GM23338 (cell line): Measurements from ENCODE around the gene STOX2.

ENCODE experiments used
- EZH2 ChIP-seq: fragments of 200-600 bp; sonication (generic); IDR thresholded peaks from one replicate; pipeline ENCODE4 v1.8.0; 2017; ENCODE audit warnings: antibody characterized with exemption, mild to moderate bottlenecking, low read depth; ENCODE audit not compliant: unreplicated experiment
- EZH2phosphoT487 ChIP-seq: fragments of 200-600 bp; sonication (generic); IDR thresholded peaks from one replicate; pipeline ENCODE4 v1.8.1; 2018; ENCODE audit warnings: antibody characterized with exemption; ENCODE audit not compliant: unreplicated experiment
- JUNB ChIP-seq: IDR thresholded peaks from one replicate; pipeline ENCODE4 v1.6.1; 2016; ENCODE audit warnings: antibody characterized with exemption; ENCODE audit not compliant: unreplicated experiment
- POLR2AphosphoS5 ChIP-seq: IDR thresholded peaks from 2 replicates; pipeline ENCODE4 v1.6.1; 2016; ENCODE audit warnings: antibody characterized with exemption, low read depth
- ZNF114 ChIP-seq: fragments of 250-450 bp; sonication (Bioruptor Pico); IDR thresholded peaks from 2 replicates; pipeline ENCODE4 v1.5.0; 2020; ENCODE audit warnings: mild to moderate bottlenecking, moderate library complexity
- ZNF331 ChIP-seq: fragments of 250-450 bp; sonication (Bioruptor Pico); IDR thresholded peaks from 2 replicates; pipeline ENCODE4 v1.5.0; 2020; ENCODE audit warnings: low read depth, mild to moderate bottlenecking, moderate library complexity
- TF ChIP-seq, protein P1 (sequence below), 2 experiments: fragments of 200-600 bp in 1 of 2; sonication (generic) in 1 of 2; conservative IDR thresholded peaks; 2 replicates each; pipeline versions ENCODE4 v1.5.1 to v1.6.1; 2016 to 2017; ENCODE audit warnings: antibody characterized with exemption in 2 of 2, low read depth in 2 of 2, mild to moderate bottlenecking in 2 of 2, moderate library complexity in 1 of 2
- TF ChIP-seq, protein P2 (sequence below): IDR thresholded peaks from one replicate; pipeline ENCODE4 v1.6.1; 2018; ENCODE audit warnings: antibody characterized with exemption; ENCODE audit not compliant: unreplicated experiment

DNA sequence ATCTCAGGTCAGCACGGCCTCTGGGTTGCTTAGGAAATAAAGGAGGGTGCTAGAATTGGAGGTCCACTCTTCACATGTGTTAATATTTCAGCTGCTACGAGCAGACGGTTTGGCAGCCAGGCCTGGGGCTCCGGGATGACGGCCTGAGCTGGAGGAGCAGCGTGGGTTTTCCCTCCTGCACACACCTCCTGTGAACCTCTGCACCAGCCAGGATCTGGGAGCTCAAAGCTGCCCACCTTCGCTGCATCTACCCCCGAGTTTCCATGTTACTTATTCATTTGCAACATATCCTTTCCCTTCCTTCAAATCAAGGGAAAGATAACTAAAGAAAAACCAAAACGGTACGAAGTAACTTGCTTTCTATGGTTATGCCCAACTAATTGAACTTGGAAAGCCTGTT, 13.6 kb downstream of the STOX2 start:
- TF ChIP-seq, protein P1, sequence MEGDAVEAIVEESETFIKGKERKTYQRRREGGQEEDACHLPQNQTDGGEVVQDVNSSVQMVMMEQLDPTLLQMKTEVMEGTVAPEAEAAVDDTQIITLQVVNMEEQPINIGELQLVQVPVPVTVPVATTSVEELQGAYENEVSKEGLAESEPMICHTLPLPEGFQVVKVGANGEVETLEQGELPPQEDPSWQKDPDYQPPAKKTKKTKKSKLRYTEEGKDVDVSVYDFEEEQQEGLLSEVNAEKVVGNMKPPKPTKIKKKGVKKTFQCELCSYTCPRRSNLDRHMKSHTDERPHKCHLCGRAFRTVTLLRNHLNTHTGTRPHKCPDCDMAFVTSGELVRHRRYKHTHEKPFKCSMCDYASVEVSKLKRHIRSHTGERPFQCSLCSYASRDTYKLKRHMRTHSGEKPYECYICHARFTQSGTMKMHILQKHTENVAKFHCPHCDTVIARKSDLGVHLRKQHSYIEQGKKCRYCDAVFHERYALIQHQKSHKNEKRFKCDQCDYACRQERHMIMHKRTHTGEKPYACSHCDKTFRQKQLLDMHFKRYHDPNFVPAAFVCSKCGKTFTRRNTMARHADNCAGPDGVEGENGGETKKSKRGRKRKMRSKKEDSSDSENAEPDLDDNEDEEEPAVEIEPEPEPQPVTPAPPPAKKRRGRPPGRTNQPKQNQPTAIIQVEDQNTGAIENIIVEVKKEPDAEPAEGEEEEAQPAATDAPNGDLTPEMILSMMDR (conservative IDR thresholded peaks at IDR 0.05; ENCODE audit: low read depth in 2 of 2), result no peak
- TF ChIP-seq, protein P2, sequence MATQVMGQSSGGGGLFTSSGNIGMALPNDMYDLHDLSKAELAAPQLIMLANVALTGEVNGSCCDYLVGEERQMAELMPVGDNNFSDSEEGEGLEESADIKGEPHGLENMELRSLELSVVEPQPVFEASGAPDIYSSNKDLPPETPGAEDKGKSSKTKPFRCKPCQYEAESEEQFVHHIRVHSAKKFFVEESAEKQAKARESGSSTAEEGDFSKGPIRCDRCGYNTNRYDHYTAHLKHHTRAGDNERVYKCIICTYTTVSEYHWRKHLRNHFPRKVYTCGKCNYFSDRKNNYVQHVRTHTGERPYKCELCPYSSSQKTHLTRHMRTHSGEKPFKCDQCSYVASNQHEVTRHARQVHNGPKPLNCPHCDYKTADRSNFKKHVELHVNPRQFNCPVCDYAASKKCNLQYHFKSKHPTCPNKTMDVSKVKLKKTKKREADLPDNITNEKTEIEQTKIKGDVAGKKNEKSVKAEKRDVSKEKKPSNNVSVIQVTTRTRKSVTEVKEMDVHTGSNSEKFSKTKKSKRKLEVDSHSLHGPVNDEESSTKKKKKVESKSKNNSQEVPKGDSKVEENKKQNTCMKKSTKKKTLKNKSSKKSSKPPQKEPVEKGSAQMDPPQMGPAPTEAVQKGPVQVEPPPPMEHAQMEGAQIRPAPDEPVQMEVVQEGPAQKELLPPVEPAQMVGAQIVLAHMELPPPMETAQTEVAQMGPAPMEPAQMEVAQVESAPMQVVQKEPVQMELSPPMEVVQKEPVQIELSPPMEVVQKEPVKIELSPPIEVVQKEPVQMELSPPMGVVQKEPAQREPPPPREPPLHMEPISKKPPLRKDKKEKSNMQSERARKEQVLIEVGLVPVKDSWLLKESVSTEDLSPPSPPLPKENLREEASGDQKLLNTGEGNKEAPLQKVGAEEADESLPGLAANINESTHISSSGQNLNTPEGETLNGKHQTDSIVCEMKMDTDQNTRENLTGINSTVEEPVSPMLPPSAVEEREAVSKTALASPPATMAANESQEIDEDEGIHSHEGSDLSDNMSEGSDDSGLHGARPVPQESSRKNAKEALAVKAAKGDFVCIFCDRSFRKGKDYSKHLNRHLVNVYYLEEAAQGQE, result no peak
- no peak for TF ChIP-seq EZH2
- TF ChIP-seq ZNF331 (CRISPR knock-in tag), result no peak
- no peak for TF ChIP-seq EZH2phosphoT487
- no peak for TF ChIP-seq POLR2AphosphoS5
- TF ChIP-seq ZNF114 (CRISPR knock-in tag), result no peak
- TF ChIP-seq JUNB, result no peak
